ENCODE measurements around the gene ADK.

- TF ChIP-seq CTCF (IDR thresholded peaks at IDR 0.05): no peak
- no peak for TF ChIP-seq POLR2A (IDR thresholded peaks at IDR 0.05)
Measured at GRCh38 chr10:74641659-74642058, 490.6 kb downstream of the ADK start.

All from heart left ventricle (tissue), 13 donors.